SK-N-SH treated with all-trans-retinoic acid at 6 μM for 48 hours (cell line): Measurements from ENCODE around the gene BCORL1.

Source experiments
- ATAC-seq: fragments of 200-7000 bp; cut with Tn5 transposase; 3 replicates; pipeline ENCODE4 v1.9.1; 2020; ENCODE audit warnings: mild to moderate bottlenecking, moderate library complexity
- ARNTL ChIP-seq: fragments of 450-650 bp; formaldehyde crosslinking; IDR thresholded peaks from 2 replicates; pipeline ENCODE4 v1.5.0; 2020; ENCODE audit warnings: low read depth, mild to moderate bottlenecking, moderate library complexity, borderline replicate concordance
- CSDC2 ChIP-seq: fragments of 250-450 bp; sonication (Bioruptor Pico); IDR thresholded peaks from 2 replicates; pipeline ENCODE4 v1.5.0; 2020; ENCODE audit warnings: mild to moderate bottlenecking, moderate library complexity
- ESRRG ChIP-seq: fragments of 250-450 bp; sonication (Bioruptor Pico); IDR thresholded peaks from 2 replicates; pipeline ENCODE4 v1.6.1; 2021; ENCODE audit warnings: mild to moderate bottlenecking
- GLIS3 ChIP-seq: fragments of 250-450 bp; sonication (Bioruptor Pico); IDR thresholded peaks from 2 replicates; pipeline ENCODE4 v1.5.0; 2020; ENCODE audit warnings: mild to moderate bottlenecking, moderate library complexity
- ISL1 ChIP-seq: fragments of 250-450 bp; sonication (Bioruptor Pico); IDR thresholded peaks from 2 replicates; pipeline ENCODE4 v2.1.2; 2022; ENCODE audit warnings: mild to moderate bottlenecking, moderate library complexity
- OSR1 ChIP-seq: fragments of 250-450 bp; sonication (Bioruptor Pico); IDR thresholded peaks from 2 replicates; pipeline ENCODE4 v1.8.0; 2022; ENCODE audit warnings: moderate library complexity, mild to moderate bottlenecking, inconsistent platforms
- PPARA ChIP-seq: fragments of 250-450 bp; sonication (Bioruptor Pico); IDR thresholded peaks from 2 replicates; pipeline ENCODE4 v1.5.0; 2020; ENCODE audit warnings: mild to moderate bottlenecking, borderline replicate concordance
- RARB ChIP-seq: fragments of 250-450 bp; sonication (Bioruptor Pico); IDR thresholded peaks from 2 replicates; pipeline ENCODE4 v1.8.0; 2021; ENCODE audit warnings: mild to moderate bottlenecking, moderate library complexity
- SNAI2 ChIP-seq: fragments of 250-450 bp; sonication (Bioruptor Pico); IDR thresholded peaks from 2 replicates; pipeline ENCODE4 v1.5.0; 2020; ENCODE audit warnings: mild to moderate bottlenecking, moderate library complexity
- TCF4 ChIP-seq: fragments of 250-450 bp; sonication (Bioruptor Pico); IDR thresholded peaks from 2 replicates; pipeline ENCODE4 v1.8.0; 2021; ENCODE audit warnings: mild to moderate bottlenecking, moderate library complexity, borderline replicate concordance
- TOX ChIP-seq: fragments of 250-450 bp; sonication (Bioruptor Pico); IDR thresholded peaks from 2 replicates; pipeline ENCODE4 v1.8.0; 2021; ENCODE audit warnings: mild to moderate bottlenecking, moderate library complexity, borderline replicate concordance
- ZFP3 ChIP-seq: fragments of 250-450 bp; sonication (Bioruptor Pico); IDR thresholded peaks from 2 replicates; pipeline ENCODE4 v1.5.0; 2020; ENCODE audit warnings: mild to moderate bottlenecking, moderate library complexity
- ZFP30 ChIP-seq: fragments of 450-650 bp; formaldehyde crosslinking; IDR thresholded peaks from 2 replicates; pipeline ENCODE4 v1.5.0; 2022; ENCODE audit warnings: mild to moderate bottlenecking, moderate library complexity
- ZNF565 ChIP-seq: fragments of 450-650 bp; formaldehyde crosslinking; conservative IDR thresholded peaks from 2 replicates; pipeline ENCODE4 v1.5.0; 2020; ENCODE audit warnings: low read depth, mild to moderate bottlenecking, moderate library complexity
- ZNF70 ChIP-seq: fragments of 450-650 bp; formaldehyde crosslinking; IDR thresholded peaks from 2 replicates; pipeline ENCODE4 v1.5.0; 2020; ENCODE audit warnings: mild to moderate bottlenecking, moderate library complexity
- ZNF8 ChIP-seq: fragments of 450-650 bp; formaldehyde crosslinking; IDR thresholded peaks from 2 replicates; pipeline ENCODE4 v1.5.0; 2020; ENCODE audit warnings: mild to moderate bottlenecking, moderate library complexity
- TF ChIP-seq, protein P1 (sequence below): fragments of 250-450 bp; sonication (Bioruptor Pico); IDR thresholded peaks from 2 replicates; pipeline ENCODE4 v1.5.1; 2021; ENCODE audit warnings: mild to moderate bottlenecking, moderate library complexity
- TF ChIP-seq, protein P2 (sequence below): fragments of 250-450 bp; sonication (Bioruptor Pico); IDR thresholded peaks from 2 replicates; pipeline ENCODE4 v1.8.0; 2020; ENCODE audit warnings: mild to moderate bottlenecking, moderate library complexity, borderline replicate concordance
- TF ChIP-seq, protein P3 (sequence below): fragments of 250-450 bp; sonication (Bioruptor Pico); IDR thresholded peaks from 2 replicates; pipeline ENCODE4 v1.5.0; 2020; ENCODE audit warnings: mild to moderate bottlenecking, moderate library complexity
- TF ChIP-seq, protein P4 (sequence below): fragments of 250-450 bp; sonication (Bioruptor Pico); IDR thresholded peaks from 2 replicates; pipeline ENCODE4 v1.8.0; 2021; ENCODE audit warnings: low read depth, mild to moderate bottlenecking, moderate library complexity, borderline replicate concordance

Gene BCORL1

DNA sequence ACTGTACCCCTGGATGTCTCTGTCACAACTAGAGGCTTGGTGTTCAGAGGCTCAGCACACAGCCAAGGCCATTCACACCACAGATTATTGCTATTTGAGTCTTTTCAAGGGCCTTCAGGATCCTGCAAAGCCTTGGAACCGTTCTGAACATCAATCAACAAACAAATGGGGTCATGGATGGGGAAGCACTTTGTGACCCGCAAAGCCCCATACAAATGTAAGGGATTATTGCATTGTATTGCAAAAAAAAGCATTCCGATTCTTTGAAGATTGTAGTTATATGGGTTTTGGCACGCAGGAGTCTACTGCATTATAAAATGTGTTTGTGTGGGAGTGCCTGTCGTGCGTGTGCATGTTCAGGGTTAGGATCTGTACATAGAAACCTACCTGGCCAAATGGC is 17.3 kb upstream of the BCORL1 start:
- TF ChIP-seq, protein P1, sequence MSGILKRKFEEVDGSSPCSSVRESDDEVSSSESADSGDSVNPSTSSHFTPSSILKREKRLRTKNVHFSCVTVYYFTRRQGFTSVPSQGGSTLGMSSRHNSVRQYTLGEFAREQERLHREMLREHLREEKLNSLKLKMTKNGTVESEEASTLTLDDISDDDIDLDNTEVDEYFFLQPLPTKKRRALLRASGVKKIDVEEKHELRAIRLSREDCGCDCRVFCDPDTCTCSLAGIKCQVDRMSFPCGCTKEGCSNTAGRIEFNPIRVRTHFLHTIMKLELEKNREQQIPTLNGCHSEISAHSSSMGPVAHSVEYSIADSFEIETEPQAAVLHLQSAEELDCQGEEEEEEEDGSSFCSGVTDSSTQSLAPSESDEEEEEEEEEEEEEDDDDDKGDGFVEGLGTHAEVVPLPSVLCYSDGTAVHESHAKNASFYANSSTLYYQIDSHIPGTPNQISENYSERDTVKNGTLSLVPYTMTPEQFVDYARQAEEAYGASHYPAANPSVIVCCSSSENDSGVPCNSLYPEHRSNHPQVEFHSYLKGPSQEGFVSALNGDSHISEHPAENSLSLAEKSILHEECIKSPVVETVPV (CRISPR knock-in tag): no peak
- TF ChIP-seq ISL1 (CRISPR knock-in tag) (no peak), ZNF70 (CRISPR knock-in tag) (no peak), ZFP30 (CRISPR knock-in tag) (no peak), ESRRG (CRISPR knock-in tag) (no peak), GLIS3 (CRISPR knock-in tag) (no peak), ZFP3 (CRISPR knock-in tag) (no peak), RARB (CRISPR knock-in tag) (no peak), OSR1 (no peak), TCF4 (no peak), SNAI2 (CRISPR knock-in tag) (no peak), ARNTL (CRISPR knock-in tag) (no peak), CSDC2 (CRISPR knock-in tag) (no peak), ZNF565 (CRISPR knock-in tag) (no peak)
- TF ChIP-seq, protein P2, sequence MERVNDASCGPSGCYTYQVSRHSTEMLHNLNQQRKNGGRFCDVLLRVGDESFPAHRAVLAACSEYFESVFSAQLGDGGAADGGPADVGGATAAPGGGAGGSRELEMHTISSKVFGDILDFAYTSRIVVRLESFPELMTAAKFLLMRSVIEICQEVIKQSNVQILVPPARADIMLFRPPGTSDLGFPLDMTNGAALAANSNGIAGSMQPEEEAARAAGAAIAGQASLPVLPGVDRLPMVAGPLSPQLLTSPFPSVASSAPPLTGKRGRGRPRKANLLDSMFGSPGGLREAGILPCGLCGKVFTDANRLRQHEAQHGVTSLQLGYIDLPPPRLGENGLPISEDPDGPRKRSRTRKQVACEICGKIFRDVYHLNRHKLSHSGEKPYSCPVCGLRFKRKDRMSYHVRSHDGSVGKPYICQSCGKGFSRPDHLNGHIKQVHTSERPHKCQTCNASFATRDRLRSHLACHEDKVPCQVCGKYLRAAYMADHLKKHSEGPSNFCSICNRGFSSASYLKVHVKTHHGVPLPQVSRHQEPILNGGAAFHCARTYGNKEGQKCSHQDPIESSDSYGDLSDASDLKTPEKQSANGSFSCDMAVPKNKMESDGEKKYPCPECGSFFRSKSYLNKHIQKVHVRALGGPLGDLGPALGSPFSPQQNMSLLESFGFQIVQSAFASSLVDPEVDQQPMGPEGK (CRISPR knock-in tag): no peak
- no peak for ATAC-seq

DNA sequence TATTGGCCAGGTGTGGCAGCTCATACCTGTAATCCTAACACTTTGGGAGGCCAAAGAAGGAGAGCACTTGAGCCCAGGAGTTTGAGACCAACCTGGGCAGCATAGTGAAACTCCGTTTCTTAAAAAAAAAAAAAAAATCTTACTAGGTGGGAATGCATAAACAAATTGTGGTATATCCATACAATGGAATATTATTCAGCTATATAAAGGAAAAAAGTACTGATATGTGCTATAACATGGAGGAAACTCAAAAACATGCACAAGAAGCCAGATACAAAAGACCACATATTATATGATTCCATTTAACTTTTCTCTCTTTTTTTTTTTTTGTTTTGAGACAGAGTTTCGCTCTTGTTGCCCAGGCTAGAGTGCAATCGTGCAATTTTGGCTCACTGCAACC is 13.5 kb upstream of the BCORL1 start:
- TF ChIP-seq ZNF8 (CRISPR knock-in tag) (peak; percentile 98), ZNF70 (CRISPR knock-in tag) (no peak), OSR1 (no peak)
- TF ChIP-seq, protein P3, sequence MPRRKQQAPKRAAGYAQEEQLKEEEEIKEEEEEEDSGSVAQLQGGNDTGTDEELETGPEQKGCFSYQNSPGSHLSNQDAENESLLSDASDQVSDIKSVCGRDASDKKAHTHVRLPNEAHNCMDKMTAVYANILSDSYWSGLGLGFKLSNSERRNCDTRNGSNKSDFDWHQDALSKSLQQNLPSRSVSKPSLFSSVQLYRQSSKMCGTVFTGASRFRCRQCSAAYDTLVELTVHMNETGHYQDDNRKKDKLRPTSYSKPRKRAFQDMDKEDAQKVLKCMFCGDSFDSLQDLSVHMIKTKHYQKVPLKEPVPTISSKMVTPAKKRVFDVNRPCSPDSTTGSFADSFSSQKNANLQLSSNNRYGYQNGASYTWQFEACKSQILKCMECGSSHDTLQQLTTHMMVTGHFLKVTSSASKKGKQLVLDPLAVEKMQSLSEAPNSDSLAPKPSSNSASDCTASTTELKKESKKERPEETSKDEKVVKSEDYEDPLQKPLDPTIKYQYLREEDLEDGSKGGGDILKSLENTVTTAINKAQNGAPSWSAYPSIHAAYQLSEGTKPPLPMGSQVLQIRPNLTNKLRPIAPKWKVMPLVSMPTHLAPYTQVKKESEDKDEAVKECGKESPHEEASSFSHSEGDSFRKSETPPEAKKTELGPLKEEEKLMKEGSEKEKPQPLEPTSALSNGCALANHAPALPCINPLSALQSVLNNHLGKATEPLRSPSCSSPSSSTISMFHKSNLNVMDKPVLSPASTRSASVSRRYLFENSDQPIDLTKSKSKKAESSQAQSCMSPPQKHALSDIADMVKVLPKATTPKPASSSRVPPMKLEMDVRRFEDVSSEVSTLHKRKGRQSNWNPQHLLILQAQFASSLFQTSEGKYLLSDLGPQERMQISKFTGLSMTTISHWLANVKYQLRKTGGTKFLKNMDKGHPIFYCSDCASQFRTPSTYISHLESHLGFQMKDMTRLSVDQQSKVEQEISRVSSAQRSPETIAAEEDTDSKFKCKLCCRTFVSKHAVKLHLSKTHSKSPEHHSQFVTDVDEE: no peak
- no peak for ATAC-seq

DNA sequence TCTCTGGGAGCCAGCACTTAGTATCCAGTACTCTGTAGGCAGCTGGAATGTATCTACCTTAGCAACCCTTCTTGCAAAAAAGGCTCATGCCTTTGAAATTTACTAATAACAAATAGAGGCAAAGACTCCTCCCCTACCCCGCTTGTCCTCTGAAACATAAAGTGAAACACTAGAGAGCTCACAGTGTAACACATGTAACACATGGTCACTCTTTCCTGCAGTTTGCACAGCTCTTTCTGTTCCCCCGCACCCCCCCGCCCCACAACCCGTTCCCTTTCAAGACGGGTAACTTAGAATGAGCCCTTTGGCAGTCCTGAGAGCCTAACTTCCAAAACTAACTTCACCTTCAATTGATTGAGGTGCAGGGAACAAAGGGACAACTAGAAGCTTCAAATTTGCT is 6.0 kb upstream of the BCORL1 start:
- TF ChIP-seq, protein P4, sequence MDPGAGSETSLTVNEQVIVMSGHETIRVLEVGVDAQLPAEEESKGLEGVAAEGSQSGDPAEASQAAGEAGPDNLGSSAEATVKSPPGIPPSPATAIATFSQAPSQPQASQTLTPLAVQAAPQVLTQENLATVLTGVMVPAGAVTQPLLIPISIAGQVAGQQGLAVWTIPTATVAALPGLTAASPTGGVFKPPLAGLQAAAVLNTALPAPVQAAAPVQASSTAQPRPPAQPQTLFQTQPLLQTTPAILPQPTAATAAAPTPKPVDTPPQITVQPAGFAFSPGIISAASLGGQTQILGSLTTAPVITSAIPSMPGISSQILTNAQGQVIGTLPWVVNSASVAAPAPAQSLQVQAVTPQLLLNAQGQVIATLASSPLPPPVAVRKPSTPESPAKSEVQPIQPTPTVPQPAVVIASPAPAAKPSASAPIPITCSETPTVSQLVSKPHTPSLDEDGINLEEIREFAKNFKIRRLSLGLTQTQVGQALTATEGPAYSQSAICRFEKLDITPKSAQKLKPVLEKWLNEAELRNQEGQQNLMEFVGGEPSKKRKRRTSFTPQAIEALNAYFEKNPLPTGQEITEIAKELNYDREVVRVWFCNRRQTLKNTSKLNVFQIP (CRISPR knock-in tag): no peak
- TF ChIP-seq ZNF70 (CRISPR knock-in tag): no peak
- no peak for TF ChIP-seq TCF4
- TF ChIP-seq GLIS3 (CRISPR knock-in tag): no peak
- no peak for TF ChIP-seq TOX (CRISPR knock-in tag)
- TF ChIP-seq, protein P2 (CRISPR knock-in tag): no peak
- no peak for TF ChIP-seq CSDC2 (CRISPR knock-in tag)
- TF ChIP-seq ZFP30 (CRISPR knock-in tag): no peak
- no peak for TF ChIP-seq ZNF8 (CRISPR knock-in tag)
- no peak for TF ChIP-seq PPARA (CRISPR knock-in tag)
- TF ChIP-seq ZFP3 (CRISPR knock-in tag): no peak
- TF ChIP-seq ARNTL (CRISPR knock-in tag): no peak
- no peak for ATAC-seq
